WTC11 (cell line): ENCODE results near the gene HDAC6. TPM values are rescaled to one million over a fixed set of nuclear protein-coding genes. Genes with fewer than 3 reads are reported as not detected.

Experiments used
- ATAC-seq: fragments of 200-7000 bp; cut with Tn5 transposase; 2 replicates; pipeline ENCODE4 v1.10.0; 2021; ENCODE audit warnings: mild to moderate bottlenecking, moderate library complexity
- CTCF ChIA-PET: fragments of 300-600 bp; sonication (Branson Sonifier 250); formaldehyde crosslinking; loops from one replicate; lab custom pipeline; 2021; ENCODE audit warnings: antibody characterized with exemption; lab: Charles Lee
- POLR2A ChIA-PET: fragments of 350-600 bp; sonication (Branson Sonifier 250); formaldehyde crosslinking; loops from one replicate; lab custom pipeline; 2021; ENCODE audit warnings: antibody characterized with exemption; lab: Charles Lee
- DNase-seq: peaks from one replicate; pipeline ENCODE4 v3.0.0; 2021; ENCODE audit warnings: low spot score
- H3K27ac Mint-ChIP-seq: 2 replicates; pipeline ENCODE4 v1.8.0; 2021; ENCODE audit warnings: mixed read lengths
- H3K27me3 Mint-ChIP-seq: 2 replicates; pipeline ENCODE4 v1.8.0; 2021; ENCODE audit warnings: low read depth, mild to moderate bottlenecking, moderate library complexity, mixed read lengths
- H3K36me3 Mint-ChIP-seq: 2 replicates; pipeline ENCODE4 v1.8.0; 2021; ENCODE audit warnings: mixed read lengths
- H3K4me1 Mint-ChIP-seq: 2 replicates; pipeline ENCODE4 v1.8.0; 2022; ENCODE audit warnings: mixed read lengths
- H3K4me3 Mint-ChIP-seq: 2 replicates; pipeline ENCODE4 v1.8.0; 2021; ENCODE audit warnings: mild to moderate bottlenecking, moderate library complexity, mixed read lengths
- H3K9me3 Mint-ChIP-seq: 2 replicates; pipeline ENCODE4 v1.8.0; 2021; ENCODE audit warnings: mixed read lengths
- ATF1 ChIP-seq: sonication (generic); formaldehyde crosslinking; IDR thresholded peaks from 2 replicates; pipeline ENCODE4 v1.8.1; 2023; ENCODE audit warnings: mild to moderate bottlenecking, moderate library complexity, missing genetic modification reagents
- CBFB ChIP-seq: sonication (generic); formaldehyde crosslinking; IDR thresholded peaks from 2 replicates; pipeline ENCODE4 v1.8.1; 2022; ENCODE audit warnings: mild to moderate bottlenecking, low read depth, missing genetic modification reagents
- CREB1 ChIP-seq: sonication (generic); formaldehyde crosslinking; IDR thresholded peaks from 2 replicates; pipeline ENCODE4 v1.8.0; 2023; ENCODE audit warnings: mild to moderate bottlenecking, missing genetic modification reagents
- CREM ChIP-seq: sonication (generic); formaldehyde crosslinking; IDR thresholded peaks from 2 replicates; pipeline ENCODE4 v1.8.1; 2022; ENCODE audit warnings: mild to moderate bottlenecking, missing genetic modification reagents, moderate library complexity
- E2F1 ChIP-seq: sonication (generic); formaldehyde crosslinking; IDR thresholded peaks from 2 replicates; pipeline ENCODE4 v1.8.0; 2022; ENCODE audit warnings: mild to moderate bottlenecking, missing genetic modification reagents
- ERG ChIP-seq: fragments of 250-450 bp; sonication (Bioruptor Pico); IDR thresholded peaks from 2 replicates; pipeline ENCODE4 v1.8.0; 2021; ENCODE audit warnings: mild to moderate bottlenecking
- FOXJ3 ChIP-seq: sonication (generic); formaldehyde crosslinking; IDR thresholded peaks from 2 replicates; pipeline ENCODE4 v1.9.0; 2021; ENCODE audit warnings: missing genetic modification reagents, mild to moderate bottlenecking, borderline replicate concordance
- FOXK1 ChIP-seq: sonication (generic); formaldehyde crosslinking; IDR thresholded peaks from 2 replicates; pipeline ENCODE4 v1.8.0; 2022; ENCODE audit warnings: mild to moderate bottlenecking, moderate library complexity, missing genetic modification reagents
- GTF2I ChIP-seq: fragments of 250-450 bp; sonication (Bioruptor Pico); conservative IDR thresholded peaks from 2 replicates; pipeline ENCODE4 v1.4.0; 2021; ENCODE audit warnings: mild to moderate bottlenecking
- HMGA2 ChIP-seq: fragments of 250-450 bp; sonication (Bioruptor Pico); IDR thresholded peaks from 2 replicates; pipeline ENCODE4 v1.4.0; 2021; ENCODE audit warnings: mild to moderate bottlenecking, moderate library complexity
- JUN ChIP-seq: sonication (generic); formaldehyde crosslinking; IDR thresholded peaks from 2 replicates; pipeline ENCODE4 v1.8.0; 2023; ENCODE audit warnings: mild to moderate bottlenecking, missing genetic modification reagents
- MXD4 ChIP-seq: fragments of 250-450 bp; sonication (Bioruptor Pico); IDR thresholded peaks from 2 replicates; pipeline ENCODE4 v1.8.0; 2021; ENCODE audit warnings: mild to moderate bottlenecking, moderate library complexity, borderline replicate concordance
- NR2C2 ChIP-seq: sonication (generic); formaldehyde crosslinking; IDR thresholded peaks from 2 replicates; pipeline ENCODE4 v1.8.0; 2022; ENCODE audit warnings: mild to moderate bottlenecking, missing genetic modification reagents
- RELA ChIP-seq: sonication (generic); formaldehyde crosslinking; IDR thresholded peaks from 2 replicates; pipeline ENCODE4 v1.8.1; 2022; ENCODE audit warnings: missing genetic modification reagents, mild to moderate bottlenecking, borderline replicate concordance
- SMAD4 ChIP-seq: sonication (generic); formaldehyde crosslinking; IDR thresholded peaks from 2 replicates; pipeline ENCODE4 v1.8.0; 2022; ENCODE audit warnings: mild to moderate bottlenecking, missing genetic modification reagents
- ZBTB21 ChIP-seq: sonication (generic); formaldehyde crosslinking; IDR thresholded peaks from 2 replicates; pipeline ENCODE4 v1.8.1; 2023; ENCODE audit warnings: mild to moderate bottlenecking, missing genetic modification reagents, borderline replicate concordance
- ZNF263 ChIP-seq: sonication (generic); formaldehyde crosslinking; IDR thresholded peaks from 2 replicates; pipeline ENCODE4 v1.8.1; 2022; ENCODE audit warnings: low read depth, mild to moderate bottlenecking, moderate library complexity, missing genetic modification reagents
- ZNF416 ChIP-seq: fragments of 250-450 bp; sonication (Bioruptor Pico); IDR thresholded peaks from 2 replicates; pipeline ENCODE4 v1.9.0; 2021; ENCODE audit warnings: mild to moderate bottlenecking, inconsistent platforms
- ZNF512 ChIP-seq: sonication (generic); formaldehyde crosslinking; IDR thresholded peaks from 2 replicates; pipeline ENCODE4 v1.8.1; 2022; ENCODE audit warnings: missing genetic modification reagents, borderline replicate concordance
- total RNA-seq: library from RNA; stranded (reverse); gene quantifications from 3 replicates; pipeline ENCODE4 v1.2.3, GENCODE V29; 2021
- TF ChIP-seq, protein P1 (sequence below): sonication (generic); formaldehyde crosslinking; conservative IDR thresholded peaks from 2 replicates; pipeline ENCODE4 v1.8.1; 2023; ENCODE audit warnings: mild to moderate bottlenecking, low read depth, missing genetic modification reagents, moderate library complexity
- TF ChIP-seq, protein P2 (sequence below): fragments of 250-450 bp; sonication (Bioruptor Pico); IDR thresholded peaks from 2 replicates; pipeline ENCODE4 v2.1.2; 2022; ENCODE audit warnings: mild to moderate bottlenecking, moderate library complexity
- TF ChIP-seq, protein P3 (sequence below): sonication (generic); formaldehyde crosslinking; IDR thresholded peaks from 2 replicates; pipeline ENCODE4 v1.8.1; 2022; ENCODE audit warnings: mild to moderate bottlenecking, moderate library complexity, missing genetic modification reagents

HDAC6 gene
- total RNA-seq, 1 experiment from 2014 or later, result 58.5 TPM

GRCh38 chrX:48793935-48794334 lies 7.9 kb upstream of the HDAC6 start:
- Mint-ChIP-seq H3K4me1 (no peaks in the 10 kb centered on the region), H3K4me3 (no peak overlapping the region), H3K27ac (no peak overlapping the region), H3K36me3 (no peaks in the 10 kb centered on the region), H3K27me3 (peaks cover 10% of the 10 kb centered on the region), H3K9me3 (no peaks in the 10 kb centered on the region)
- TF ChIP-seq, protein P1, sequence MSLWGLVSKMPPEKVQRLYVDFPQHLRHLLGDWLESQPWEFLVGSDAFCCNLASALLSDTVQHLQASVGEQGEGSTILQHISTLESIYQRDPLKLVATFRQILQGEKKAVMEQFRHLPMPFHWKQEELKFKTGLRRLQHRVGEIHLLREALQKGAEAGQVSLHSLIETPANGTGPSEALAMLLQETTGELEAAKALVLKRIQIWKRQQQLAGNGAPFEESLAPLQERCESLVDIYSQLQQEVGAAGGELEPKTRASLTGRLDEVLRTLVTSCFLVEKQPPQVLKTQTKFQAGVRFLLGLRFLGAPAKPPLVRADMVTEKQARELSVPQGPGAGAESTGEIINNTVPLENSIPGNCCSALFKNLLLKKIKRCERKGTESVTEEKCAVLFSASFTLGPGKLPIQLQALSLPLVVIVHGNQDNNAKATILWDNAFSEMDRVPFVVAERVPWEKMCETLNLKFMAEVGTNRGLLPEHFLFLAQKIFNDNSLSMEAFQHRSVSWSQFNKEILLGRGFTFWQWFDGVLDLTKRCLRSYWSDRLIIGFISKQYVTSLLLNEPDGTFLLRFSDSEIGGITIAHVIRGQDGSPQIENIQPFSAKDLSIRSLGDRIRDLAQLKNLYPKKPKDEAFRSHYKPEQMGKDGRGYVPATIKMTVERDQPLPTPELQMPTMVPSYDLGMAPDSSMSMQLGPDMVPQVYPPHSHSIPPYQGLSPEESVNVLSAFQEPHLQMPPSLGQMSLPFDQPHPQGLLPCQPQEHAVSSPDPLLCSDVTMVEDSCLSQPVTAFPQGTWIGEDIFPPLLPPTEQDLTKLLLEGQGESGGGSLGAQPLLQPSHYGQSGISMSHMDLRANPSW (CRISPR knock-in tag), result no peak
- POLR2A ChIA-PET, result no interaction called here
- no peak for DNase-seq
- CTCF ChIA-PET, result interaction anchor here (1.2 kb wide), 1 partner anchor 8 kb away, joined by 3 read pairs; the partner anchor contains the start of gene HDAC6
- ATAC-seq, result no peak

DNA sequence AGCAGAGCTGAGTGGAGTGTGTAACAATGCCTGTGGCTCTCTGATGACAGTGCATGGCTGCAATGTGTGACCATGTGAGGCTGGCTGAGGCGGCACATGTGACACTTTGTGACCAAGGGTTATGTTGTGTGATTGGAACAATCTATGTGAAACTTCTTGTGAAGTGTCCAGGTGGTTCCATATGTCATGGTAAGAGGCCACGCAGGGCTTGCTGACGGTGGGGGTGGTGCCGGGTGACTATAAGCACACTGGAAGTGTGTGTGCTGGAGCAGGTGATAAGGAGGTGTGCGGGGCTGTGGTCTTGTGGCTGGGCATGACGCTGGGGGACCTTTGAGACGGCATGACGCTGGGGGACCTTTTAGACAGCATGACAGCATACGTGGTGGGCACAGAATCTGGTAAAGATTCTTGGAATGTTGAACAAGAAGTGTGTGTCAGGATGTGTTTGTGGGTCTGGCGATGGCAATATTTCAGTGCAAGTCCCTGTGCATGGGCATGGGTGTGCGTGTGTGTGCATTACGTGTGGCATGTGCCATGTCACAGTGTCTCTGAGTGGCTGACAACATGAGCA lies 7.4 kb upstream of the HDAC6 start:
- ATAC-seq, result no peak
- DNase-seq, result no peak
- no peaks in the 10 kb centered on the region for H3K36me3 Mint-ChIP-seq
- POLR2A ChIA-PET, result no interaction called here
- no peaks in the 10 kb centered on the region for H3K4me1 Mint-ChIP-seq
- peaks cover 10% of the 10 kb centered on the region for H3K27me3 Mint-ChIP-seq
- H3K27ac Mint-ChIP-seq, result no peak overlapping the region
- CTCF ChIA-PET, result no interaction called here
- no peak overlapping the region for H3K4me3 Mint-ChIP-seq
- no peaks in the 10 kb centered on the region for H3K9me3 Mint-ChIP-seq
- TF ChIP-seq FOXK1 (CRISPR knock-in tag), result no peak
- TF ChIP-seq, all 79 proteins: peak for 0

- no peaks in the 10 kb centered on the region for H3K9me3 Mint-ChIP-seq
- H3K4me3 Mint-ChIP-seq, result no peak overlapping the region
- peaks cover 9% of the 10 kb centered on the region for H3K27me3 Mint-ChIP-seq
- H3K4me1 Mint-ChIP-seq, result no peaks in the 10 kb centered on the region
- ChIA-PET CTCF (no interaction called here), POLR2A (no interaction called here)
- ATAC-seq, result no peak
- DNase-seq, result no peak
- no peak overlapping the region for H3K27ac Mint-ChIP-seq
- TF ChIP-seq, protein P2, sequence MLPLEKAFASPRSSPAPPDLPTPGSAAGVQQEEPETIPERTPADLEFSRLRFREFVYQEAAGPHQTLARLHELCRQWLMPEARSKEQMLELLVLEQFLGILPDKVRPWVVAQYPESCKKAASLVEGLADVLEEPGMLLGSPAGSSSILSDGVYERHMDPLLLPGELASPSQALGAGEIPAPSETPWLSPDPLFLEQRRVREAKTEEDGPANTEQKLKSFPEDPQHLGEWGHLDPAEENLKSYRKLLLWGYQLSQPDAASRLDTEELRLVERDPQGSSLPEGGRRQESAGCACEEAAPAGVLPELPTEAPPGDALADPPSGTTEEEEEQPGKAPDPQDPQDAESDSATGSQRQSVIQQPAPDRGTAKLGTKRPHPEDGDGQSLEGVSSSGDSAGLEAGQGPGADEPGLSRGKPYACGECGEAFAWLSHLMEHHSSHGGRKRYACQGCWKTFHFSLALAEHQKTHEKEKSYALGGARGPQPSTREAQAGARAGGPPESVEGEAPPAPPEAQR, result no peak
- TF ChIP-seq GTF2I (CRISPR knock-in tag), result no peak
- TF ChIP-seq RELA, result no peak
- no peak for TF ChIP-seq NR2C2 (CRISPR knock-in tag)
- no peak for TF ChIP-seq SMAD4 (CRISPR knock-in tag)
- no peak for TF ChIP-seq FOXJ3 (CRISPR knock-in tag)
- TF ChIP-seq, protein P3, sequence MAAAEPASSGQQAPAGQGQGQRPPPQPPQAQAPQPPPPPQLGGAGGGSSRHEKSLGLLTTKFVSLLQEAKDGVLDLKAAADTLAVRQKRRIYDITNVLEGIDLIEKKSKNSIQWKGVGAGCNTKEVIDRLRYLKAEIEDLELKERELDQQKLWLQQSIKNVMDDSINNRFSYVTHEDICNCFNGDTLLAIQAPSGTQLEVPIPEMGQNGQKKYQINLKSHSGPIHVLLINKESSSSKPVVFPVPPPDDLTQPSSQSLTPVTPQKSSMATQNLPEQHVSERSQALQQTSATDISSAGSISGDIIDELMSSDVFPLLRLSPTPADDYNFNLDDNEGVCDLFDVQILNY (CRISPR knock-in tag), result no peak
- TF ChIP-seq E2F1 (CRISPR knock-in tag), result no peak
- no peak for TF ChIP-seq CREM (CRISPR knock-in tag)
- no peak for TF ChIP-seq ZNF512 (CRISPR knock-in tag)
- no peak for TF ChIP-seq HMGA2
- no peak for TF ChIP-seq ATF1 (CRISPR knock-in tag)
- TF ChIP-seq ZNF263 (CRISPR knock-in tag), result no peak
- no peak for TF ChIP-seq ERG (CRISPR knock-in tag)
- no peak for TF ChIP-seq ZNF416 (CRISPR knock-in tag)
- no peak for TF ChIP-seq MXD4 (CRISPR knock-in tag)
- no peak for TF ChIP-seq ZBTB21 (CRISPR knock-in tag)
- no peak for TF ChIP-seq CREB1 (CRISPR knock-in tag)
- no peak for TF ChIP-seq JUN (CRISPR knock-in tag)
- no peak for TF ChIP-seq CBFB
- no peaks in the 10 kb centered on the region for H3K36me3 Mint-ChIP-seq
These were observed 6.9 kb upstream of the HDAC6 start for GRCh38 chrX:48794911-48795515.
